GM23338 (cell line): ENCODE measurements around the gene GLE1. TPM values are rescaled to one million over a fixed set of nuclear protein-coding genes. Genes with fewer than 3 reads are reported as not detected.
A peak's percentile ranks its signal among the peaks of the same experiment; 100 is the strongest.

Experiments
- ATAC-seq: fragments of 200-7000 bp; cut with Tn5 transposase; 3 replicates; pipeline ENCODE4 v1.9.1; 2020
- DNase-seq: peaks from one replicate; pipeline ENCODE4 v3.0.0-alpha.2; 2015; ENCODE audit warnings: low spot score
- H2AFZ ChIP-seq: fragments of 200-600 bp; sonication (generic); 2 replicates; pipeline ENCODE4 v1.8.0; 2016; ENCODE audit warnings: antibody characterized with exemption, mild to moderate bottlenecking, moderate library complexity
- H3F3A ChIP-seq: fragments of 200-600 bp; sonication (generic); replicated peaks from 2 replicates; pipeline ENCODE4 v1.8.0; 2017; ENCODE audit warnings: antibody characterized with exemption, mixed run types, low read depth
- H3K27ac ChIP-seq: fragments of 200-600 bp; sonication (generic); 2 replicates; pipeline ENCODE4 v1.6.1; 2016; ENCODE audit warnings: low read depth
- H3K27me3 ChIP-seq: fragments of 200-600 bp; sonication (generic); 2 replicates; pipeline ENCODE4 v1.8.0; 2016; ENCODE audit warnings: mild to moderate bottlenecking, mixed run types, moderate library complexity; ENCODE audit not compliant: insufficient read depth
- H3K36me3 ChIP-seq: fragments of 200-600 bp; sonication (generic); 2 replicates; pipeline ENCODE4 v1.8.0; 2016; ENCODE audit warnings: mild to moderate bottlenecking; ENCODE audit not compliant: insufficient read depth
- H3K4me1 ChIP-seq: fragments of 200-600 bp; sonication (generic); 2 replicates; pipeline ENCODE4 v1.8.0; 2016; ENCODE audit warnings: mild to moderate bottlenecking, moderate library complexity; ENCODE audit not compliant: insufficient read depth
- H3K4me2 ChIP-seq: fragments of 200-600 bp; sonication (generic); 2 replicates; pipeline ENCODE4 v1.7.1; 2017; ENCODE audit warnings: mixed run types
- H3K4me3 ChIP-seq: fragments of 200-600 bp; sonication (generic); 2 replicates; pipeline ENCODE4 v1.6.1; 2016; ENCODE audit warnings: mixed run types
- H3K79me2 ChIP-seq: fragments of 200-600 bp; sonication (generic); replicated peaks from 2 replicates; pipeline ENCODE4 v1.8.0; 2017; ENCODE audit warnings: mild to moderate bottlenecking; ENCODE audit not compliant: insufficient read depth
- H3K9me2 ChIP-seq: fragments of 200-600 bp; sonication (generic); 2 replicates; pipeline ENCODE4 v1.8.0; 2017; ENCODE audit not compliant: insufficient read depth
- H4K20me1 ChIP-seq: fragments of 200-600 bp; sonication (generic); replicated peaks from 2 replicates; pipeline ENCODE4 v1.8.0; 2017; ENCODE audit warnings: mild to moderate bottlenecking; ENCODE audit not compliant: insufficient read depth
- H3K27ac Mint-ChIP-seq: 2 replicates; pipeline ENCODE4 v1.8.0; 2020; ENCODE audit warnings: inconsistent platforms, mild to moderate bottlenecking, moderate library complexity, mixed read lengths
- H3K27me3 Mint-ChIP-seq: 3 replicates; pipeline ENCODE4 v1.8.0; 2022; ENCODE audit warnings: low read depth, mild to moderate bottlenecking, moderate library complexity, mixed read lengths, inconsistent platforms; ENCODE audit not compliant: insufficient read depth, poor library complexity
- H3K36me3 Mint-ChIP-seq: 3 replicates; pipeline ENCODE4 v1.8.0; 2021; ENCODE audit warnings: low read depth, mild to moderate bottlenecking, inconsistent platforms, moderate library complexity, mixed read lengths
- H3K4me1 Mint-ChIP-seq: 3 replicates; pipeline ENCODE4 v1.8.0; 2020; ENCODE audit warnings: mild to moderate bottlenecking, inconsistent platforms, mixed read lengths
- H3K4me3 Mint-ChIP-seq: 3 replicates; pipeline ENCODE4 v1.8.0; 2021; ENCODE audit warnings: moderate library complexity, mild to moderate bottlenecking, inconsistent platforms, mixed read lengths
- H3K9me3 Mint-ChIP-seq: 3 replicates; pipeline ENCODE4 v1.8.0; 2020; ENCODE audit warnings: moderate library complexity, mild to moderate bottlenecking, inconsistent platforms, mixed read lengths
- CREB1 ChIP-seq: fragments of 250-450 bp; sonication (Bioruptor Pico); IDR thresholded peaks from 2 replicates; pipeline ENCODE4 v1.5.0; 2020; ENCODE audit warnings: low read depth, mild to moderate bottlenecking, moderate library complexity
- CTCF ChIP-seq, 2 experiments: fragments of 200-600 bp in 1 of 2; sonication (generic) in 1 of 2; conservative IDR thresholded peaks; 2 replicates each; pipeline versions ENCODE4 v1.5.1 to v1.6.1; 2016 to 2017; ENCODE audit warnings: antibody characterized with exemption in 2 of 2, low read depth in 2 of 2, mild to moderate bottlenecking in 2 of 2, moderate library complexity in 1 of 2
- EZH2 ChIP-seq: fragments of 200-600 bp; sonication (generic); IDR thresholded peaks from one replicate; pipeline ENCODE4 v1.8.0; 2017; ENCODE audit warnings: antibody characterized with exemption, mild to moderate bottlenecking, low read depth; ENCODE audit not compliant: unreplicated experiment
- EZH2phosphoT487 ChIP-seq: fragments of 200-600 bp; sonication (generic); IDR thresholded peaks from one replicate; pipeline ENCODE4 v1.8.1; 2018; ENCODE audit warnings: antibody characterized with exemption; ENCODE audit not compliant: unreplicated experiment
- JUNB ChIP-seq: IDR thresholded peaks from one replicate; pipeline ENCODE4 v1.6.1; 2016; ENCODE audit warnings: antibody characterized with exemption; ENCODE audit not compliant: unreplicated experiment
- NANOG ChIP-seq: IDR thresholded peaks from 2 replicates; pipeline ENCODE4 v1.6.1; 2016; ENCODE audit warnings: antibody characterized with exemption, borderline replicate concordance
- POLR2AphosphoS5 ChIP-seq: IDR thresholded peaks from 2 replicates; pipeline ENCODE4 v1.6.1; 2016; ENCODE audit warnings: antibody characterized with exemption, low read depth
- STAT1 ChIP-seq: IDR thresholded peaks from one replicate; pipeline ENCODE4 v1.6.1; 2016; ENCODE audit warnings: antibody characterized with exemption; ENCODE audit not compliant: unreplicated experiment
- ZNF114 ChIP-seq: fragments of 250-450 bp; sonication (Bioruptor Pico); IDR thresholded peaks from 2 replicates; pipeline ENCODE4 v1.5.0; 2020; ENCODE audit warnings: mild to moderate bottlenecking, moderate library complexity
- ZNF331 ChIP-seq: fragments of 250-450 bp; sonication (Bioruptor Pico); IDR thresholded peaks from 2 replicates; pipeline ENCODE4 v1.5.0; 2020; ENCODE audit warnings: low read depth, mild to moderate bottlenecking, moderate library complexity
- ZNF462 ChIP-seq: fragments of 250-450 bp; sonication (Bioruptor Pico); IDR thresholded peaks from 2 replicates; pipeline ENCODE4 v1.5.0; 2020; ENCODE audit warnings: mild to moderate bottlenecking, moderate library complexity
- polyA plus RNA-seq: library from polyadenylated mRNA; unstranded; fragments of >200 nt; fragmentation: Nextera tagmentation; extraction: Ambion mirVana; gene quantifications from 2 replicates; pipeline ENCODE4 v1.2.1, GENCODE V29; 2016
- total RNA-seq: library from RNA; depleted of rRNA; stranded (reverse); fragments of >200 nt; shearing (Covaris generic); gene quantifications from 2 replicates; pipeline ENCODE4 v1.2.3, GENCODE V29; 2014
- TF ChIP-seq, protein P1 (sequence below): IDR thresholded peaks from one replicate; pipeline ENCODE4 v1.6.1; 2018; ENCODE audit warnings: antibody characterized with exemption; ENCODE audit not compliant: unreplicated experiment
- TF ChIP-seq, protein P2 (sequence below): IDR thresholded peaks from 2 replicates; pipeline ENCODE4 v1.6.1; 2016; ENCODE audit warnings: antibody characterized with exemption

GLE1 gene
- total and polyA plus RNA-seq, 2 experiments from 2014 or later: 7.4 to 22.1 TPM

DNA sequence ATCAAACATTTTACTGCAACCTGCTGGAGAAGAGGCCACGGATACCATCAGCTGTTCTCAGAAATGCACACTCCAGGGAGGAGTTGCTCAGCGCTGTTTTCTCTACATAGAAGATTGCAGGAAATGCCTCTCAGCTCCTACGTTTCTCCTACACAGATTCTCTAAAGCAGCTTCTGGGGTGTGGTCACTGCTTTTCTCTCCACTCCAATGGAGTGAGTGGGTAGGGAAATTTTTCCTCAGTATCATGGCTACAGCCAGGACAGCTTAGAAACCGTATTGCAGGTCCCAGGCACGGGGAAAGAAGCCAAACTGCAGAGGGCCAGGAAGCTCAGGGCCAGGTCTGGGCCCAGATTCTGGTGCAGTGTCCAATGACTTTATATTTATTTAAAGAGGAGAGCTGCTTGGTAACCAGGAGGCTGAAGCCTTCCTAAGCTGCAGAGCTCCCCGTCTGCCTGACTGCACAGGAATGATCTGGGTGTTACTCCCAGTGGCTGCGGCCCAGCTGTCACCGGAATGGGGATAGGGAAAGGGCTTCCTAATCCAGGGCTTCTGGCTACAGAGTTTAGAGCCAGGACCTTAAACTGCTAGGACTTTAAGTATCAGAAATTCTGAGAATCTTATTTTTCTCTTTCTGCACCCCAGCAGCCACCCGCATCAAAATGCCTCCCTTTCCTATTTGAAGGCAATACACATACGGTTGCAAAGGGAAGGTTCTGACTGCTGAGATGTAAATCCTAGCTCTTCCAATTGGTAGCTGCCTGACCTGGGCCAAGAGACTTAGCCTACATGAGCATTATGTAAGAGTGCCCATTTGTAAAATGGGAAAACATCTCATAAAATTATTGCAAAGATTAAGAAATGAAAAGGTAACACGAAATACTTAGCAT is 46.5 kb downstream of the GLE1 start:
- peaks cover 3% of the 10 kb centered on the region for H3K27me3 Mint-ChIP-seq
- H2AFZ ChIP-seq: peak overlapping the region; percentile 96
- peak overlapping the region; percentile 95; the same call in 2 of the 3 replicates for H3K4me3 Mint-ChIP-seq
- no peaks in the 10 kb centered on the region for H3K9me2 ChIP-seq
- peaks cover 10% of the 10 kb centered on the region for H3F3A ChIP-seq
- DNase-seq: peak; percentile 49
- H3K4me1 ChIP-seq: peaks cover 41% of the 10 kb centered on the region
- no peaks in the 10 kb centered on the region for H3K36me3 Mint-ChIP-seq
- H3K27me3 ChIP-seq: peaks cover 12% of the 10 kb centered on the region; the same call in 1 of the 2 replicates
- H3K27ac ChIP-seq: peak overlapping the region; percentile 85; the same call in 1 of the 2 replicates
- no peaks in the 10 kb centered on the region for H3K36me3 ChIP-seq
- ATAC-seq: peak; percentile 8; the same call in 2 of the 3 replicates
- peaks cover 3% of the 10 kb centered on the region for H4K20me1 ChIP-seq
- no peaks in the 10 kb centered on the region for H3K9me3 Mint-ChIP-seq
- H3K4me2 ChIP-seq: peak overlapping the region; percentile 94
- H3K4me1 Mint-ChIP-seq: peaks cover 14% of the 10 kb centered on the region
- peaks cover 31% of the 10 kb centered on the region for H3K79me2 ChIP-seq
- H3K27ac Mint-ChIP-seq: no peak overlapping the region; the same call in 1 of the 2 replicates
- TF ChIP-seq ZNF462 (CRISPR knock-in tag): no peak
- TF ChIP-seq, protein P1, sequence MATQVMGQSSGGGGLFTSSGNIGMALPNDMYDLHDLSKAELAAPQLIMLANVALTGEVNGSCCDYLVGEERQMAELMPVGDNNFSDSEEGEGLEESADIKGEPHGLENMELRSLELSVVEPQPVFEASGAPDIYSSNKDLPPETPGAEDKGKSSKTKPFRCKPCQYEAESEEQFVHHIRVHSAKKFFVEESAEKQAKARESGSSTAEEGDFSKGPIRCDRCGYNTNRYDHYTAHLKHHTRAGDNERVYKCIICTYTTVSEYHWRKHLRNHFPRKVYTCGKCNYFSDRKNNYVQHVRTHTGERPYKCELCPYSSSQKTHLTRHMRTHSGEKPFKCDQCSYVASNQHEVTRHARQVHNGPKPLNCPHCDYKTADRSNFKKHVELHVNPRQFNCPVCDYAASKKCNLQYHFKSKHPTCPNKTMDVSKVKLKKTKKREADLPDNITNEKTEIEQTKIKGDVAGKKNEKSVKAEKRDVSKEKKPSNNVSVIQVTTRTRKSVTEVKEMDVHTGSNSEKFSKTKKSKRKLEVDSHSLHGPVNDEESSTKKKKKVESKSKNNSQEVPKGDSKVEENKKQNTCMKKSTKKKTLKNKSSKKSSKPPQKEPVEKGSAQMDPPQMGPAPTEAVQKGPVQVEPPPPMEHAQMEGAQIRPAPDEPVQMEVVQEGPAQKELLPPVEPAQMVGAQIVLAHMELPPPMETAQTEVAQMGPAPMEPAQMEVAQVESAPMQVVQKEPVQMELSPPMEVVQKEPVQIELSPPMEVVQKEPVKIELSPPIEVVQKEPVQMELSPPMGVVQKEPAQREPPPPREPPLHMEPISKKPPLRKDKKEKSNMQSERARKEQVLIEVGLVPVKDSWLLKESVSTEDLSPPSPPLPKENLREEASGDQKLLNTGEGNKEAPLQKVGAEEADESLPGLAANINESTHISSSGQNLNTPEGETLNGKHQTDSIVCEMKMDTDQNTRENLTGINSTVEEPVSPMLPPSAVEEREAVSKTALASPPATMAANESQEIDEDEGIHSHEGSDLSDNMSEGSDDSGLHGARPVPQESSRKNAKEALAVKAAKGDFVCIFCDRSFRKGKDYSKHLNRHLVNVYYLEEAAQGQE: no peak
- TF ChIP-seq CTCF (conservative IDR thresholded peaks at IDR 0.05; ENCODE audit: low read depth in 2 of 2): no peak
- no peak for TF ChIP-seq ZNF114 (CRISPR knock-in tag)
- TF ChIP-seq ZNF331 (CRISPR knock-in tag): no peak
- no peak for TF ChIP-seq NANOG
- TF ChIP-seq JUNB: no peak
- TF ChIP-seq STAT1: no peak
- no peak for TF ChIP-seq EZH2phosphoT487
- no peak for TF ChIP-seq EZH2
- TF ChIP-seq, protein P2, sequence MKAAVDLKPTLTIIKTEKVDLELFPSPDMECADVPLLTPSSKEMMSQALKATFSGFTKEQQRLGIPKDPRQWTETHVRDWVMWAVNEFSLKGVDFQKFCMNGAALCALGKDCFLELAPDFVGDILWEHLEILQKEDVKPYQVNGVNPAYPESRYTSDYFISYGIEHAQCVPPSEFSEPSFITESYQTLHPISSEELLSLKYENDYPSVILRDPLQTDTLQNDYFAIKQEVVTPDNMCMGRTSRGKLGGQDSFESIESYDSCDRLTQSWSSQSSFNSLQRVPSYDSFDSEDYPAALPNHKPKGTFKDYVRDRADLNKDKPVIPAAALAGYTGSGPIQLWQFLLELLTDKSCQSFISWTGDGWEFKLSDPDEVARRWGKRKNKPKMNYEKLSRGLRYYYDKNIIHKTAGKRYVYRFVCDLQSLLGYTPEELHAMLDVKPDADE: no peak
- TF ChIP-seq CREB1: no peak
- TF ChIP-seq POLR2AphosphoS5: no peak
- H3K4me3 ChIP-seq: peak overlapping the region; percentile 82
